Lower leg skin (tissue), 3 donors: ENCODE measurements around the gene APBB2.

ENCODE experiments used
- CTCF ChIP-seq, 3 donors: fragments of 450-650 bp; IDR thresholded peaks; one replicate each; pipeline ENCODE4 v1.5.1; 2016; ENCODE audit warnings: antibody characterized with exemption in 3 of 3, mild to moderate bottlenecking in 3 of 3, moderate library complexity in 2 of 3
- POLR2A ChIP-seq, 2 donors: fragments of 450-650 bp; IDR thresholded peaks; one replicate each; pipeline ENCODE4 v1.6.1; 2016 to 2017; ENCODE audit warnings: antibody characterized with exemption in 2 of 2, mild to moderate bottlenecking in 1 of 2, moderate library complexity in 1 of 2

GRCh38 chr4:40987151-40987550, 227.2 kb downstream of the APBB2 start:
- TF ChIP-seq CTCF (IDR thresholded peaks at IDR 0.05) (no peak), POLR2A (IDR thresholded peaks at IDR 0.05) (no peak)
